ENCODE measurements around the gene MCTP1.

DNA sequence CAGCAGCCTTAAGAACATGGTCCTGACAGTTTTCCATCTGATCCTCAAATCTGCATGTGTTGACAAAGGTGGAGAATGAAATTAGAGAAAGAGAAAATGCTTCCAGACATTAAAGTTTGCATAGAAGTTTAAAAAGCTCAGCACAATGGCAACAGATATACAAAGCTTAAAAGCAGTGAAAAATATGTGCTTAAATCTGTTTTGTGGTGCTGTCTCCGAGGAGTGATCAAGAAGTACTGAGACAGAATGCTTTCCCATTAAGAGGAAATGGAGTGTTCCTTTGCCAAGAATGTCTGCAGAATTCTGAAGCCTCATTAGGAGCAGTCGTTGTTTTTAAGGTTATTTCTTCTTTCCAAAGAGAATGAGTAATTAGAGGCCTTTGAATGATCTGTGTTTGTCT, 131.4 kb downstream of the MCTP1 start:
- TF ChIP-seq POLR2A (IDR thresholded peaks at IDR 0.05; ENCODE audit: low read depth, low read length) (no peak), POLR2AphosphoS5 (IDR thresholded peaks at IDR 0.05; ENCODE audit: low read depth, low read length) (no peak), TAF1 (IDR thresholded peaks at IDR 0.05; ENCODE audit: borderline replicate concordance, low read depth, low read length) (no peak)
